RWPE2 (cell line): ENCODE results near the gene SUSD2.
A peak's percentile ranks its signal among the peaks of the same experiment; 100 is the strongest.

Source experiments
- ATAC-seq: fragments of 200-7000 bp; cut with Tn5 transposase; 3 replicates; pipeline ENCODE4 v1.9.1; 2021; ENCODE audit warnings: low read depth
- DNase-seq: peaks from one replicate; pipeline ENCODE4 v3.0.0-alpha.2; 2020; ENCODE audit warnings: low spot score
- H3K27ac ChIP-seq: fragments of 450-650 bp; 2 replicates; pipeline ENCODE4 v1.5.1; 2017; ENCODE audit warnings: mild to moderate bottlenecking; ENCODE audit not compliant: poor library complexity, severe bottlenecking
- H3K27me3 ChIP-seq: fragments of 250-450 bp; sonication (Bioruptor Pico); 2 replicates; pipeline ENCODE4 v1.5.1; 2021; ENCODE audit warnings: mild to moderate bottlenecking, moderate library complexity; ENCODE audit not compliant: insufficient read depth, poor library complexity, severe bottlenecking
- H3K36me3 ChIP-seq: fragments of 250-450 bp; sonication (Bioruptor Pico); 2 replicates; pipeline ENCODE4 v1.5.1; 2020; ENCODE audit warnings: low read depth, mild to moderate bottlenecking, moderate library complexity
- H3K4me1 ChIP-seq: fragments of 250-450 bp; sonication (Bioruptor Pico); 2 replicates; pipeline ENCODE4 v1.5.1; 2021; ENCODE audit warnings: mild to moderate bottlenecking, moderate library complexity; ENCODE audit not compliant: insufficient read depth, poor library complexity, severe bottlenecking
- H3K4me3 ChIP-seq: fragments of 250-450 bp; sonication (Bioruptor Pico); 2 replicates; pipeline ENCODE4 v1.5.1; 2021; ENCODE audit warnings: mild to moderate bottlenecking, moderate library complexity; ENCODE audit not compliant: severe bottlenecking
- H3K9me3 ChIP-seq: fragments of 250-450 bp; sonication (Bioruptor Pico); 2 replicates; pipeline ENCODE4 v1.5.1; 2021; ENCODE audit warnings: mild to moderate bottlenecking, moderate library complexity; ENCODE audit not compliant: severe bottlenecking
- CTCF ChIP-seq: fragments of 450-650 bp; IDR thresholded peaks from one replicate; pipeline ENCODE4 v1.5.1; 2017; ENCODE audit warnings: mild to moderate bottlenecking, moderate library complexity; ENCODE audit not compliant: poor library complexity, severe bottlenecking

Gene SUSD2

GRCh38 chr22:24175160-24175808 lies 6.0 kb upstream of the SUSD2 start:
- H3K4me1 ChIP-seq, result no peaks in the 10 kb centered on the region
- H3K27ac ChIP-seq, result no peak overlapping the region
- peak; percentile 75 for TF ChIP-seq CTCF
- no peak for DNase-seq
- peak; percentile 67 for ATAC-seq
- no peaks in the 10 kb centered on the region for H3K27me3 ChIP-seq
- no peaks in the 10 kb centered on the region for H3K9me3 ChIP-seq
- H3K4me3 ChIP-seq, result no peak overlapping the region
- peaks cover 22% of the 10 kb centered on the region; the same call in 1 of the 2 replicates for H3K36me3 ChIP-seq

GRCh38 chr22:24176040-24176439 lies 5.2 kb upstream of the SUSD2 start:
- ATAC-seq (no peak), DNase-seq (no peak)
- Histone ChIP-seq H3K9me3 (no peaks in the 10 kb centered on the region), H3K36me3 (peaks cover 22% of the 10 kb centered on the region; the same call in 1 of the 2 replicates), H3K27ac (no peak overlapping the region), H3K4me1 (no peaks in the 10 kb centered on the region), H3K4me3 (no peak overlapping the region), H3K27me3 (no peaks in the 10 kb centered on the region)
- TF ChIP-seq CTCF, result no peak

- Histone ChIP-seq H3K27ac (no peak overlapping the region), H3K4me3 (no peak overlapping the region), H3K36me3 (peaks cover 22% of the 10 kb centered on the region; the same call in 1 of the 2 replicates), H3K27me3 (no peaks in the 10 kb centered on the region), H3K9me3 (no peaks in the 10 kb centered on the region), H3K4me1 (no peaks in the 10 kb centered on the region)
- DNase-seq, result no peak
- no peak for ATAC-seq
- TF ChIP-seq CTCF, result no peak
Measured at GRCh38 chr22:24176630-24177029, 4.7 kb upstream of the SUSD2 start.

GRCh38 chr22:24177045-24177444 lies 4.2 kb upstream of the SUSD2 start:
- no peak overlapping the region for H3K27ac ChIP-seq
- no peaks in the 10 kb centered on the region for H3K27me3 ChIP-seq
- no peaks in the 10 kb centered on the region for H3K9me3 ChIP-seq
- no peak for TF ChIP-seq CTCF
- H3K36me3 ChIP-seq, result peaks cover 18% of the 10 kb centered on the region; the same call in 1 of the 2 replicates
- ATAC-seq (no peak), DNase-seq (no peak)
- no peaks in the 10 kb centered on the region for H3K4me1 ChIP-seq
- H3K4me3 ChIP-seq, result no peak overlapping the region

GRCh38 chr22:24177456-24177855 lies 3.8 kb upstream of the SUSD2 start:
- no peak for TF ChIP-seq CTCF
- Histone ChIP-seq H3K4me1 (no peaks in the 10 kb centered on the region), H3K9me3 (no peaks in the 10 kb centered on the region), H3K4me3 (no peak overlapping the region), H3K27me3 (no peaks in the 10 kb centered on the region), H3K36me3 (peaks cover 14% of the 10 kb centered on the region; the same call in 1 of the 2 replicates), H3K27ac (no peak overlapping the region)
- DNase-seq, result no peak
- no peak for ATAC-seq
